GM12873 (cell line): ENCODE measurements around the gene FAM78B.

ENCODE experiments used
- CTCF ChIP-seq: IDR thresholded peaks from 2 replicates; pipeline ENCODE4 v1.5.1; 2012; ENCODE audit warnings: low read depth, mild to moderate bottlenecking, moderate library complexity, low read length, control low read depth; ENCODE audit not compliant: insufficient read depth; ENCODE audit errors: missing control alignments

Gene FAM78B

GRCh38 chr1:166086113-166086883 is 80.5 kb downstream of the FAM78B start:
- no peak for TF ChIP-seq CTCF

DNA sequence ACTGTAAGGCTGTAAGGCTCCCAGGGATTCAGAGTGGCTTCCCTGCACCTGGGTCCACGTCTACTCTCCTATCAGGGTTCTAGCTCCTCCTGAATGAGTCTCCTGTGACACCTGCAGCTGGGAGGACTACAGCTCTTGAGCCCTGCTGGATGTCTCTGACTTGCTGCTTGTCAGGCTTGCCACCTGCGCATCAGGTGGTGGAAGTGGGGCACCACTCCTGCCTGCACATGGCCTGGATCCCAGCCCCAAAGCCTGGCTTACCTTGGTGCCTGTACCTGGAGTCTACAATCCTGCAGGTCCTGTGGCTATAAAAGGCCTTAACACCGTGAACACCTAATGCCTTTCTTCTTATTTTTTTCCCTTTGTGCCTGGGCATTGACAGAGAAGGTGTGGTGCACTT is 82.2 kb downstream of the FAM78B start:
- TF ChIP-seq CTCF, result no peak

- TF ChIP-seq CTCF, result no peak
Measured at GRCh38 chr1:166083887-166084286, 82.9 kb downstream of the FAM78B start.

- TF ChIP-seq CTCF, result no peak
Measured at GRCh38 chr1:166082601-166083000, 84.2 kb downstream of the FAM78B start.

- no peak for TF ChIP-seq CTCF
Measured at GRCh38 chr1:166080967-166081870, 85.6 kb downstream of the FAM78B start.

DNA sequence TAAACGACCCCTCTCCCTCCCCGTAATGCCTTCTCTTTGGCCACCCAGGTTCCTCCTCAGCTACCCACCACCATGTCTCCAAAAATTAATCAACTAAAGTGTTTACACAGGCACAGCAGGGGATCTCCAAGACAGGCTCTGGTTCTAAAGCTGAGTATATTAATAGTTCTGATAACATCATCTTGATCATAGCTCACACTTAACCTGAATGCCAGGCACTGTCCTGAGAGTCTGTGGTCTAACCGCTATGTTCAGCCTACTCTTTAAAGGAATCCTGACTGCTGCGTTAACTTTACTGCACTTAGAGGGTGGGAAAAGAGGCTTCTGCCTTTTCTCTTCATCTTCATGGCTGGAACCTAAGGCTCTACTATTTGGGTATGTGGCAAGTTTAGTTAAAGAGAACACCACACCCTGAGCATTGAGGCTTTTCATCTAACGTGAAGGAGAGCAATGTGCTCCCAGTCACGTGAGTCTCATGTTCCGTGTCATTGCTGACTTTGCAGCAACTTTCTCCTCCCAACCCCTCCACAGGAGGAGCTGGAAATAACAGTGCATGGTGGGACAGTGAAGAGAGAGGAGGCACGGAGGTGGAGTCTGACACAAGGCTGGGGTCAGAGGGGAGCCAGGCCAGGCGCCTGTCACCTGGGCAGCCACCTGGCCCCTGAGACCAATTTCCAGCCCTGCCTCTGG is 86.4 kb downstream of the FAM78B start:
- no peak for TF ChIP-seq CTCF

GRCh38 chr1:166079276-166079675 is 87.5 kb downstream of the FAM78B start:
- no peak for TF ChIP-seq CTCF
